AG04449 (cell line): Measurements from ENCODE around the gene LIF.

Source experiments
- CTCF ChIA-PET: fragments of 350-600 bp; formaldehyde crosslinking; extraction: SDS; loops from one replicate; lab custom pipeline; 2021; ENCODE audit warnings: antibody characterized with exemption; lab: Yijun Ruan, JAX
- POLR2A ChIA-PET: fragments of 400-600, 350-600 bp; formaldehyde crosslinking; extraction: SDS; loops from one replicate; lab custom pipeline; 2020; ENCODE audit warnings: antibody characterized with exemption, inconsistent platforms; lab: Yijun Ruan, JAX
- DNase-seq: peaks from one replicate; pipeline ENCODE4 v3.0.0-alpha.2; 2010; ENCODE audit warnings: low read depth, low spot score
- H3K4me3 ChIP-seq: 2 replicates; pipeline ENCODE4 v1.5.1; 2011; ENCODE audit warnings: low read depth, mild to moderate bottlenecking, control low read depth, low read length
- TF ChIP-seq, protein P1 (sequence below): IDR thresholded peaks from one replicate; pipeline ENCODE4 v1.5.1; 2011; ENCODE audit warnings: mild to moderate bottlenecking, moderate library complexity, low read length, control low read depth, inconsistent platforms; ENCODE audit not compliant: insufficient read depth; ENCODE audit errors: missing control alignments

The LIF gene

DNA sequence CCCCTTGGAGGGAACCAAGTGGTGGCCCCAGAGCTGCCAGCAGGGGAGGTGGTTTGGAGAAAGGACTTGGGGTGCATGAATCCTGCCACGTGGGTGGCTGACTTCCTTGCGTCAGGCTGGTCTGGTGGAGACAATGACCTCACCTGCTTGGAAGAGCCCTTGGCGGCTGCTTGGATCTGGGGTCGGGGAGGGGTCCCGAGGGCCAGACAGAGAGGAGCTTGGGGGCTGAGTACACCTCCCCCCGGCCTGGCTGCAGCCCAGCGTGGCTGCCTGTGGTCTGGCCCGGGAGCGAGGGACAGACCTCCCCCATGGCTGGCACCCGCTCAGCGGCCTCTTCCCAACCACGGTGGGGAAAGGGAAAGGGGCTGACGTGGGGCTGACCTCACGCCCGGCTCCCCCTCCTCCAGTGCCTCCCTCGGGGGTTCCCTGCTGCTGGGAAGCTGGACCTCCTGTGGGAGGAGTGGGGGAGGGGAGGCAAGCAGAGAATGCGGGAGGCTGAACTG lies 13.8 kb downstream of the LIF start:
- TF ChIP-seq, protein P1, sequence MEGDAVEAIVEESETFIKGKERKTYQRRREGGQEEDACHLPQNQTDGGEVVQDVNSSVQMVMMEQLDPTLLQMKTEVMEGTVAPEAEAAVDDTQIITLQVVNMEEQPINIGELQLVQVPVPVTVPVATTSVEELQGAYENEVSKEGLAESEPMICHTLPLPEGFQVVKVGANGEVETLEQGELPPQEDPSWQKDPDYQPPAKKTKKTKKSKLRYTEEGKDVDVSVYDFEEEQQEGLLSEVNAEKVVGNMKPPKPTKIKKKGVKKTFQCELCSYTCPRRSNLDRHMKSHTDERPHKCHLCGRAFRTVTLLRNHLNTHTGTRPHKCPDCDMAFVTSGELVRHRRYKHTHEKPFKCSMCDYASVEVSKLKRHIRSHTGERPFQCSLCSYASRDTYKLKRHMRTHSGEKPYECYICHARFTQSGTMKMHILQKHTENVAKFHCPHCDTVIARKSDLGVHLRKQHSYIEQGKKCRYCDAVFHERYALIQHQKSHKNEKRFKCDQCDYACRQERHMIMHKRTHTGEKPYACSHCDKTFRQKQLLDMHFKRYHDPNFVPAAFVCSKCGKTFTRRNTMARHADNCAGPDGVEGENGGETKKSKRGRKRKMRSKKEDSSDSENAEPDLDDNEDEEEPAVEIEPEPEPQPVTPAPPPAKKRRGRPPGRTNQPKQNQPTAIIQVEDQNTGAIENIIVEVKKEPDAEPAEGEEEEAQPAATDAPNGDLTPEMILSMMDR: no peak
- ChIA-PET CTCF (interaction anchor here (1.0 to 2.0 kb wide), 4 partner anchors 9 to 28 kb away, joined by 3 to 6 read pairs (median 4); no protein-coding TSS in a partner anchor), POLR2A (no interaction called here)

DNA sequence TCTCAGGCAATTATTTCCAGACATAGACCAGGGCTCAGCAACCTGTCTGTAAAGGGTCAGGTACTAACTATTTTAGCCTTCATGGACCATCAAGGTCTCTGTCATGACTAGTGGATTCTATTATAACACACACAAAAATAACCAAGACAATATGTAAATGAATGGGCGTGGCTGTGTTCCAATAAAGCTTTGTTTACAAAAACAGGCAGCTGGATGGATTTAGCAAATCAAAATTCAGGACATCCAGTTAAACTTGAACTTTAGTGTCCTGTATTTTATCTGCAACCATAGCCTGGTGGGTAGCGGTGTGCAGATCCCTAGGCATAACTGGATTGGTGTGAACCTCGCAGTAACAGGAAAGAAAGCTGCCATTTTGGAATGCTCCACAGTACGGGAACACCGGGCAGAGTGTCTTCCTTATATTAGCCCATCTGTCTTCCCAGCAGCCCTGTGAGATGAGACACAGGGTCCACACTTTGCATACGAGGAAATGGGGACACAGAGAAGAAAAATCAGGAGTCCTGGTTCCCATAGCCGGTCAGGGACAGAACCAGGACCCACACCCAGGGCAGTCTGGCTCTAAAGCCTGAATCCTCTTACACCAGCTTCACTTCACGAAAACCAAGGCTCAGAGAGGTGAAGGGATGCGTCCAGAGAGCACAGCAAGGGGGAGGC lies 15.6 kb downstream of the LIF start:
- ChIA-PET CTCF (no interaction called here), POLR2A (no interaction called here)
- DNase-seq: no peak
- H3K4me3 ChIP-seq: no peak overlapping the region
- TF ChIP-seq, protein P1: no peak

More for the DNA sequence above, 13.8 kb downstream of the LIF start:
- no peak overlapping the region for H3K4me3 ChIP-seq
- no peak for DNase-seq

DNA sequence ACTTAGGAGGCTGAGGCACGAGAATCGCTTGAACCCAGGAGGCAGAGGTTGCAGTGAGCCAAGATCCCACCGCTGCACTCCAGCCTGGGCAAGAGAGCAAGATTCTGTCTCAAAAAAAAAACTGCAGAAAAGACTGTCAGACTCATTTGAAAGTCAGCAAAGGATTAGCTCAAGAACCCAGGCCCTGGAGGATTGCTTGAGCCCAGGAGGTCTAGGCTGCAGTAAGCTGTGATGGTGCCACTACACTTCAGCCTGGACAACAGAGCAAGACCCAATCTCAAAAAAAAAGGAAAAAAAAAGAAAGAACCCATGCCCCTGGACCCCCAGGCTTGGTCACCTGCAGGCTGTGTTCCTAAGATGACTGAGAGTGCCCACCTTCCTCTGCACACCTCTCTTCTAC lies 16.2 kb downstream of the LIF start:
- TF ChIP-seq, protein P1: no peak
- no peak overlapping the region for H3K4me3 ChIP-seq
- ChIA-PET POLR2A (no interaction called here), CTCF (interaction anchor here (1.2 kb wide), 1 partner anchor 122 kb away, joined by 4 read pairs; no protein-coding TSS in a partner anchor)
- DNase-seq: no peak

DNA sequence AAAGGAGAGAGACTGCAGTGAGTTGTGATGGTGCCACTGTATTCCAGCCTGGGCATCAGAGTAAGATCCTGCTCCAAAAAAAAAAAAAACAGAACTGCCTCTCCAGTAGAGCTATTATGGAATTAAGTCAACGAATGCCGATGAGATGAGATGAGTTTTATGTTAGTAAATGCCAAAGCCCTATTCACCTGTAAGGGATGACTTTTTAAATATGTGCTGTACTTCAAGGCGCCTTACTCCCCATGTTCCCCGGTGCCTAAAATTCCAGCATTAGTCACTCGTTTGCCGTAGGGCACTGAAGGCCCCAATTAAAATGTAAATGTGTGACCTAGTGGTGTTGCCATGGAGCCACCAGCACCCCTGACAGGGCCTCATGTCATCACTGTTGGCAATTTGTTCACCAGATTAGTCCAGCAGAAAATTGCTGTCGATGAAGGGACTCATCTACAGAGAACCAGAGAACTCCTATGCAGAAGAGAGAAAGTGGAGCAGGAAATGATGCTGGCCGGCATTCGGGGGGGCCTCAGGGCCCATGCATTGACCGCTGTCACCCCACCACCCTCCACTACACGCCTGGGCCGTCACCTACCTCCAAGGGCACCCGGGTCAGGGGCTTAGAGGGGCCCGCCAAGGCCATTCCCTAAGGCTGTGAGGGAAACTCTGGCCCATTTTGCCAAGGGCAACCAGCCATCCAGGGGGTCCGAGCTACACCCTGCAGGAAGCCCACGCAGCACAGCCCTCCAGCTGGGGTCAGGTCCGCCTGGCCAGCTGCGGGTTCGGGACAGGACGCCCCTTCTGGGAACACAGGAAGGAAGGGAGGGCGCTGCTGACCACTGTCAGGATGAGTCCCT lies 17.8 kb downstream of the LIF start:
- TF ChIP-seq, protein P1: no peak
- ChIA-PET POLR2A (interaction anchor here (0.6 kb wide), 1 partner anchor 398 kb away, joined by 3 read pairs; no protein-coding TSS in a partner anchor), CTCF (interaction anchor here (2.5 kb wide), 1 partner anchor 13 kb away, joined by 7 read pairs; no protein-coding TSS in a partner anchor)
- no peak overlapping the region for H3K4me3 ChIP-seq
- DNase-seq: no peak

DNA sequence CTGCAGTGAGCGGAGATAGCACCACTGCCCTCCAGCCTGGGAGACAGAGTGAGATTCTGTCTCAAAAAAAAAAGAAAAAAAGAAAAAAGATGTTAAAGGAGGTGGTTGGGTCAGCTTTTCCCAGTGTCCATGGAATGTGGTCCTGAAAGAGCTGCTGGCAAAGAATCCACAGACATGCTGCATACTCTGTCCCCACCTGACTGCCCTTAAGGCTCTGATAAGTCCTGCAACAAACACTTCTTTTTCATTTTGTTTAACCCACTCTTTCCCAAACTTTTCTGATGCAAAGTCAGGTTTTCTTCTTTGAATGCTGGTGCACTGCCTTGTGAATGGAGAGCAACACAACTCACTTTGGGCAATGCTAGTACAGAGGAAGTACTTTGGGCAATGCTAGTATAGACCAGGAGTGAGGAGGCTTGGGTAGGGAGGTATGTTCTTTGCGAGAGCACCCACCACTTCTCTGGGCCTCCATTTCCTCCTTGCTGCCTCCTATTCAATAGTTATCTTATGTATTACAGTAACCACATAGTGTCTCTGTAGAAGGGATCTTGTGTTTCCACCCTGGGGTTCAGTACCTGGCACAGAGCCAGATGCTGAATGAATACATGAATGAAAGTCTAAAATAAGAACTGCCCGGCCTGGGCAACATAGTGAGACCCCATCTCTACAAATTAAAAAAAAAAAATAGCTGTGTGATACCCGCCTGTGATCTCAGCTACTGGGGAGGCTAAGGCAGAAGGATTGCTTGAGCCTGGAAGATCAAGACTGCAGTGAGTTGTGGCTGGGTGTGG lies 18.9 kb downstream of the LIF start:
- POLR2A ChIA-PET: interaction anchor here (0.6 kb wide), 1 partner anchor 10 kb away, joined by 3 read pairs; no protein-coding TSS in a partner anchor
- CTCF ChIA-PET: interaction anchor here (1.3 to 2.5 kb wide), 2 partner anchors 12 to 120 kb away, joined by 5 to 7 read pairs; no protein-coding TSS in a partner anchor
- DNase-seq: no peak
- no peak overlapping the region for H3K4me3 ChIP-seq
- TF ChIP-seq, protein P1: no peak
